GM23338 (cell line): ENCODE measurements around the gene SHISAL2A.

Source experiments
- CREB1 ChIP-seq: fragments of 250-450 bp; sonication (Bioruptor Pico); IDR thresholded peaks from 2 replicates; pipeline ENCODE4 v1.5.0; 2020; ENCODE audit warnings: low read depth, mild to moderate bottlenecking, moderate library complexity
- EZH2 ChIP-seq: fragments of 200-600 bp; sonication (generic); IDR thresholded peaks from one replicate; pipeline ENCODE4 v1.8.0; 2017; ENCODE audit warnings: antibody characterized with exemption, mild to moderate bottlenecking, low read depth; ENCODE audit not compliant: unreplicated experiment
- EZH2phosphoT487 ChIP-seq: fragments of 200-600 bp; sonication (generic); IDR thresholded peaks from one replicate; pipeline ENCODE4 v1.8.1; 2018; ENCODE audit warnings: antibody characterized with exemption; ENCODE audit not compliant: unreplicated experiment
- JUNB ChIP-seq: IDR thresholded peaks from one replicate; pipeline ENCODE4 v1.6.1; 2016; ENCODE audit warnings: antibody characterized with exemption; ENCODE audit not compliant: unreplicated experiment
- NANOG ChIP-seq: IDR thresholded peaks from 2 replicates; pipeline ENCODE4 v1.6.1; 2016; ENCODE audit warnings: antibody characterized with exemption, borderline replicate concordance
- POLR2AphosphoS5 ChIP-seq: IDR thresholded peaks from 2 replicates; pipeline ENCODE4 v1.6.1; 2016; ENCODE audit warnings: antibody characterized with exemption, low read depth
- STAT1 ChIP-seq: IDR thresholded peaks from one replicate; pipeline ENCODE4 v1.6.1; 2016; ENCODE audit warnings: antibody characterized with exemption; ENCODE audit not compliant: unreplicated experiment
- ZNF114 ChIP-seq: fragments of 250-450 bp; sonication (Bioruptor Pico); IDR thresholded peaks from 2 replicates; pipeline ENCODE4 v1.5.0; 2020; ENCODE audit warnings: mild to moderate bottlenecking, moderate library complexity
- ZNF331 ChIP-seq: fragments of 250-450 bp; sonication (Bioruptor Pico); IDR thresholded peaks from 2 replicates; pipeline ENCODE4 v1.5.0; 2020; ENCODE audit warnings: low read depth, mild to moderate bottlenecking, moderate library complexity
- TF ChIP-seq, protein P1 (sequence below), 2 experiments: fragments of 200-600 bp in 1 of 2; sonication (generic) in 1 of 2; conservative IDR thresholded peaks; 2 replicates each; pipeline versions ENCODE4 v1.5.1 to v1.6.1; 2016 to 2017; ENCODE audit warnings: antibody characterized with exemption in 2 of 2, low read depth in 2 of 2, mild to moderate bottlenecking in 2 of 2, moderate library complexity in 1 of 2
- TF ChIP-seq, protein P2 (sequence below): IDR thresholded peaks from one replicate; pipeline ENCODE4 v1.6.1; 2018; ENCODE audit warnings: antibody characterized with exemption; ENCODE audit not compliant: unreplicated experiment
- TF ChIP-seq, protein P3 (sequence below): IDR thresholded peaks from 2 replicates; pipeline ENCODE4 v1.6.1; 2016; ENCODE audit warnings: antibody characterized with exemption
- TF ChIP-seq, protein P4 (sequence below): fragments of 250-450 bp; sonication (Bioruptor Pico); IDR thresholded peaks from 2 replicates; pipeline ENCODE4 v1.5.0; 2020; ENCODE audit warnings: mild to moderate bottlenecking, moderate library complexity

DNA sequence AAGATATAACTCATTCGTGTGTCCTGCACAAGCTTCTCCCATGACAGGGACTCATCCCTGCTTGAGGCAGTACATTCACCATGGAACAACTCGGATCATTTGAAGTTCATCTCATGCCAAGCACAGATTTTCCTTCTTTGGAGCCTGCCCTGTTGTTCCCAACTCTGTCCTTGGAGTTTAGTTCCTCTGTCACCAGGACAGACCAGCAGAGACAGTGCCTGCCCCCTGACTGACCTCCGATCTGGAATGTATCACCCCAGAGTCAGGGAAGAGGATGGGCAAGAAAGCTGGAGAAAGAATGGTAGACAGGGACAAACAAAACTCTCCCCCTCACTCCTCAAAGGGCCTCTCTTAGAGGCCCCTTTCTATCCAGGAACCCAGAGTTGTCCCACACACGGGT is 5.0 kb downstream of the SHISAL2A start:
- TF ChIP-seq, protein P1, sequence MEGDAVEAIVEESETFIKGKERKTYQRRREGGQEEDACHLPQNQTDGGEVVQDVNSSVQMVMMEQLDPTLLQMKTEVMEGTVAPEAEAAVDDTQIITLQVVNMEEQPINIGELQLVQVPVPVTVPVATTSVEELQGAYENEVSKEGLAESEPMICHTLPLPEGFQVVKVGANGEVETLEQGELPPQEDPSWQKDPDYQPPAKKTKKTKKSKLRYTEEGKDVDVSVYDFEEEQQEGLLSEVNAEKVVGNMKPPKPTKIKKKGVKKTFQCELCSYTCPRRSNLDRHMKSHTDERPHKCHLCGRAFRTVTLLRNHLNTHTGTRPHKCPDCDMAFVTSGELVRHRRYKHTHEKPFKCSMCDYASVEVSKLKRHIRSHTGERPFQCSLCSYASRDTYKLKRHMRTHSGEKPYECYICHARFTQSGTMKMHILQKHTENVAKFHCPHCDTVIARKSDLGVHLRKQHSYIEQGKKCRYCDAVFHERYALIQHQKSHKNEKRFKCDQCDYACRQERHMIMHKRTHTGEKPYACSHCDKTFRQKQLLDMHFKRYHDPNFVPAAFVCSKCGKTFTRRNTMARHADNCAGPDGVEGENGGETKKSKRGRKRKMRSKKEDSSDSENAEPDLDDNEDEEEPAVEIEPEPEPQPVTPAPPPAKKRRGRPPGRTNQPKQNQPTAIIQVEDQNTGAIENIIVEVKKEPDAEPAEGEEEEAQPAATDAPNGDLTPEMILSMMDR (conservative IDR thresholded peaks at IDR 0.05; ENCODE audit: low read depth in 2 of 2), result no peak
- no peak for TF ChIP-seq POLR2AphosphoS5
- no peak for TF ChIP-seq ZNF331 (CRISPR knock-in tag)
- TF ChIP-seq STAT1, result no peak
- TF ChIP-seq CREB1 (CRISPR knock-in tag), result no peak
- TF ChIP-seq, protein P2, sequence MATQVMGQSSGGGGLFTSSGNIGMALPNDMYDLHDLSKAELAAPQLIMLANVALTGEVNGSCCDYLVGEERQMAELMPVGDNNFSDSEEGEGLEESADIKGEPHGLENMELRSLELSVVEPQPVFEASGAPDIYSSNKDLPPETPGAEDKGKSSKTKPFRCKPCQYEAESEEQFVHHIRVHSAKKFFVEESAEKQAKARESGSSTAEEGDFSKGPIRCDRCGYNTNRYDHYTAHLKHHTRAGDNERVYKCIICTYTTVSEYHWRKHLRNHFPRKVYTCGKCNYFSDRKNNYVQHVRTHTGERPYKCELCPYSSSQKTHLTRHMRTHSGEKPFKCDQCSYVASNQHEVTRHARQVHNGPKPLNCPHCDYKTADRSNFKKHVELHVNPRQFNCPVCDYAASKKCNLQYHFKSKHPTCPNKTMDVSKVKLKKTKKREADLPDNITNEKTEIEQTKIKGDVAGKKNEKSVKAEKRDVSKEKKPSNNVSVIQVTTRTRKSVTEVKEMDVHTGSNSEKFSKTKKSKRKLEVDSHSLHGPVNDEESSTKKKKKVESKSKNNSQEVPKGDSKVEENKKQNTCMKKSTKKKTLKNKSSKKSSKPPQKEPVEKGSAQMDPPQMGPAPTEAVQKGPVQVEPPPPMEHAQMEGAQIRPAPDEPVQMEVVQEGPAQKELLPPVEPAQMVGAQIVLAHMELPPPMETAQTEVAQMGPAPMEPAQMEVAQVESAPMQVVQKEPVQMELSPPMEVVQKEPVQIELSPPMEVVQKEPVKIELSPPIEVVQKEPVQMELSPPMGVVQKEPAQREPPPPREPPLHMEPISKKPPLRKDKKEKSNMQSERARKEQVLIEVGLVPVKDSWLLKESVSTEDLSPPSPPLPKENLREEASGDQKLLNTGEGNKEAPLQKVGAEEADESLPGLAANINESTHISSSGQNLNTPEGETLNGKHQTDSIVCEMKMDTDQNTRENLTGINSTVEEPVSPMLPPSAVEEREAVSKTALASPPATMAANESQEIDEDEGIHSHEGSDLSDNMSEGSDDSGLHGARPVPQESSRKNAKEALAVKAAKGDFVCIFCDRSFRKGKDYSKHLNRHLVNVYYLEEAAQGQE, result no peak
- TF ChIP-seq EZH2, result no peak
- TF ChIP-seq JUNB, result no peak
- TF ChIP-seq EZH2phosphoT487, result no peak
- TF ChIP-seq ZNF114 (CRISPR knock-in tag), result no peak
- TF ChIP-seq, protein P3, sequence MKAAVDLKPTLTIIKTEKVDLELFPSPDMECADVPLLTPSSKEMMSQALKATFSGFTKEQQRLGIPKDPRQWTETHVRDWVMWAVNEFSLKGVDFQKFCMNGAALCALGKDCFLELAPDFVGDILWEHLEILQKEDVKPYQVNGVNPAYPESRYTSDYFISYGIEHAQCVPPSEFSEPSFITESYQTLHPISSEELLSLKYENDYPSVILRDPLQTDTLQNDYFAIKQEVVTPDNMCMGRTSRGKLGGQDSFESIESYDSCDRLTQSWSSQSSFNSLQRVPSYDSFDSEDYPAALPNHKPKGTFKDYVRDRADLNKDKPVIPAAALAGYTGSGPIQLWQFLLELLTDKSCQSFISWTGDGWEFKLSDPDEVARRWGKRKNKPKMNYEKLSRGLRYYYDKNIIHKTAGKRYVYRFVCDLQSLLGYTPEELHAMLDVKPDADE, result no peak
- no peak for TF ChIP-seq NANOG
- TF ChIP-seq, protein P4, sequence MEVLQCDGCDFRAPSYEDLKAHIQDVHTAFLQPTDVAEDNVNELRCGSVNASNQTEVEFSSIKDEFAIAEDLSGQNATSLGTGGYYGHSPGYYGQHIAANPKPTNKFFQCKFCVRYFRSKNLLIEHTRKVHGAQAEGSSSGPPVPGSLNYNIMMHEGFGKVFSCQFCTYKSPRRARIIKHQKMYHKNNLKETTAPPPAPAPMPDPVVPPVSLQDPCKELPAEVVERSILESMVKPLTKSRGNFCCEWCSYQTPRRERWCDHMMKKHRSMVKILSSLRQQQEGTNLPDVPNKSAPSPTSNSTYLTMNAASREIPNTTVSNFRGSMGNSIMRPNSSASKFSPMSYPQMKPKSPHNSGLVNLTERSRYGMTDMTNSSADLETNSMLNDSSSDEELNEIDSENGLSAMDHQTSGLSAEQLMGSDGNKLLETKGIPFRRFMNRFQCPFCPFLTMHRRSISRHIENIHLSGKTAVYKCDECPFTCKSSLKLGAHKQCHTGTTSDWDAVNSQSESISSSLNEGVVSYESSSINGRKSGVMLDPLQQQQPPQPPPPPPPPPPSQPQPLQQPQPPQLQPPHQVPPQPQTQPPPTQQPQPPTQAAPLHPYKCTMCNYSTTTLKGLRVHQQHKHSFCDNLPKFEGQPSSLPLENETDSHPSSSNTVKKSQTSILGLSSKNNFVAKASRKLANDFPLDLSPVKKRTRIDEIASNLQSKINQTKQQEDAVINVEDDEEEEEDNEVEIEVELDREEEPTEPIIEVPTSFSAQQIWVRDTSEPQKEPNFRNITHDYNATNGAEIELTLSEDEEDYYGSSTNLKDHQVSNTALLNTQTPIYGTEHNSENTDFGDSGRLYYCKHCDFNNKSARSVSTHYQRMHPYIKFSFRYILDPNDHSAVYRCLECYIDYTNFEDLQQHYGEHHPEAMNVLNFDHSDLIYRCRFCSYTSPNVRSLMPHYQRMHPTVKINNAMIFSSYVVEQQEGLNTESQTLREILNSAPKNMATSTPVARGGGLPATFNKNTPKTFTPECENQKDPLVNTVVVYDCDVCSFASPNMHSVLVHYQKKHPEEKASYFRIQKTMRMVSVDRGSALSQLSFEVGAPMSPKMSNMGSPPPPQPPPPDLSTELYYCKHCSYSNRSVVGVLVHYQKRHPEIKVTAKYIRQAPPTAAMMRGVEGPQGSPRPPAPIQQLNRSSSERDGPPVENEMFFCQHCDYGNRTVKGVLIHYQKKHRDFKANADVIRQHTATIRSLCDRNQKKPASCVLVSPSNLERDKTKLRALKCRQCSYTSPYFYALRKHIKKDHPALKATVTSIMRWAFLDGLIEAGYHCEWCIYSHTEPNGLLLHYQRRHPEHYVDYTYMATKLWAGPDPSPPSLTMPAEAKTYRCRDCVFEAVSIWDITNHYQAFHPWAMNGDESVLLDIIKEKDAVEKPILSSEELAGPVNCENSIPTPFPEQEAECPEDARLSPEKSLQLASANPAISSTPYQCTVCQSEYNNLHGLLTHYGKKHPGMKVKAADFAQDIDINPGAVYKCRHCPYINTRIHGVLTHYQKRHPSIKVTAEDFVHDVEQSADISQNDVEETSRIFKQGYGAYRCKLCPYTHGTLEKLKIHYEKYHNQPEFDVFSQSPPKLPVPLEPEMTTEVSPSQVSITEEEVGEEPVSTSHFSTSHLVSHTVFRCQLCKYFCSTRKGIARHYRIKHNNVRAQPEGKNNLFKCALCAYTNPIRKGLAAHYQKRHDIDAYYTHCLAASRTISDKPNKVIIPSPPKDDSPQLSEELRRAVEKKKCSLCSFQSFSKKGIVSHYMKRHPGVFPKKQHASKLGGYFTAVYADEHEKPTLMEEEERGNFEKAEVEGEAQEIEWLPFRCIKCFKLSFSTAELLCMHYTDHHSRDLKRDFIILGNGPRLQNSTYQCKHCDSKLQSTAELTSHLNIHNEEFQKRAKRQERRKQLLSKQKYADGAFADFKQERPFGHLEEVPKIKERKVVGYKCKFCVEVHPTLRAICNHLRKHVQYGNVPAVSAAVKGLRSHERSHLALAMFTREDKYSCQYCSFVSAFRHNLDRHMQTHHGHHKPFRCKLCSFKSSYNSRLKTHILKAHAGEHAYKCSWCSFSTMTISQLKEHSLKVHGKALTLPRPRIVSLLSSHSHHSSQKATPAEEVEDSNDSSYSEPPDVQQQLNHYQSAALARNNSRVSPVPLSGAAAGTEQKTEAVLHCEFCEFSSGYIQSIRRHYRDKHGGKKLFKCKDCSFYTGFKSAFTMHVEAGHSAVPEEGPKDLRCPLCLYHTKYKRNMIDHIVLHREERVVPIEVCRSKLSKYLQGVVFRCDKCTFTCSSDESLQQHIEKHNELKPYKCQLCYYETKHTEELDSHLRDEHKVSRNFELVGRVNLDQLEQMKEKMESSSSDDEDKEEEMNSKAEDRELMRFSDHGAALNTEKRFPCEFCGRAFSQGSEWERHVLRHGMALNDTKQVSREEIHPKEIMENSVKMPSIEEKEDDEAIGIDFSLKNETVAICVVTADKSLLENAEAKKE (CRISPR knock-in tag), result no peak
